Fibroblast of skin of left biceps (primary cell): ENCODE measurements around the gene MAFG.
"Not testable (repeated sequence)": the region's sequence is repeated elsewhere in the genome, so short reads cannot be mapped to it uniquely, and the experiment has no call there.

Experiments used
- DNase-seq, 2 experiments: peaks; one replicate each; pipeline ENCODE4 v3.0.0-alpha.2; 2013; ENCODE audit warnings: low read depth in 2 of 2

The MAFG gene

DNA sequence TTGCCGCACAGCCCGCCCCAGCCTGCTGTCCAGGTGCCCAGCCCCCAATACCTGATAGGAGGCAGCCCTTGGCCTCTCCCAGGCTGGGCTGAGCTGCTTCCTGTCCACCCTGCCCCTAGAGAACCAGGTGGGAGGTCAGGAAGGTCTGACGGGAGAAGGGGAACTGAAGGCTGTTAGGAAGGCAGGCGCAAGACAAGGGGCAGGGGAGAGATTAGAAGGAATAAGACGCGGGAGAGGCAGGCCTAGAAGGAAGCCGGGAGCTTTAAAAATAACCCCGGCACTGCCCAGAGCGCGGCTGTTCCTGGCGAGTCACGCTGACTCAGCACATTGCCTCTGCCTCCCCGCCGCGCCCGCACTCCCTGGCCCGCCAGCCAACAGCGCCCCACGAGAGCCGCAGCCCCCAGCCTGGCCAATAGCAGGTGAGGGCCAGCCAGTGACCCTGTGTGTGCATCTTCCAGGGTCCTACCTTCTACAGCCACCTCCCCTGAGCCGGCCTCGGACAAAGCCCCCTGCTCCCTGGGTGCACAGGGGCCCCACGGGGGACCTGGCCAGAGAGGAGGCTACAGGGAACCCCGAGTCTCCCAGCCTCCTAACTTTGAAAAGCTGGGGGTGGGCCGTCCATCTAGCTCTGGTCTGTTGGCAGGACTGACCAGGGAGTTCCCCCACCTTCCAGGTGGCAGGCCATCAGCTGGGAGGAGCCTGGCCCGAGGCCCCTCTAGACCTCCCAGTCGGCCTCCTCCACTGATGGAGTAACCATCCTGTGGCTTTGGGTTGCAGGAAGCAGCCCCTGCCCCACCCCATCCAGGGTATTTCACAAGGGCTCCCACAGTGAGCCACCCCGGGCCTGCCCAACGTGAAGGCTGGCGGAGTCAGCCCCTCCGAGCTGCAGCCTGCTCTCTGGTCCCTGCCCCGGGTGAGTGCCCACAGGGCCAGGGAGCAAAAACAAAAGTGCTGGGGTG, 4.0 kb downstream of the MAFG start:
- peak; percentile 17 for DNase-seq

DNA sequence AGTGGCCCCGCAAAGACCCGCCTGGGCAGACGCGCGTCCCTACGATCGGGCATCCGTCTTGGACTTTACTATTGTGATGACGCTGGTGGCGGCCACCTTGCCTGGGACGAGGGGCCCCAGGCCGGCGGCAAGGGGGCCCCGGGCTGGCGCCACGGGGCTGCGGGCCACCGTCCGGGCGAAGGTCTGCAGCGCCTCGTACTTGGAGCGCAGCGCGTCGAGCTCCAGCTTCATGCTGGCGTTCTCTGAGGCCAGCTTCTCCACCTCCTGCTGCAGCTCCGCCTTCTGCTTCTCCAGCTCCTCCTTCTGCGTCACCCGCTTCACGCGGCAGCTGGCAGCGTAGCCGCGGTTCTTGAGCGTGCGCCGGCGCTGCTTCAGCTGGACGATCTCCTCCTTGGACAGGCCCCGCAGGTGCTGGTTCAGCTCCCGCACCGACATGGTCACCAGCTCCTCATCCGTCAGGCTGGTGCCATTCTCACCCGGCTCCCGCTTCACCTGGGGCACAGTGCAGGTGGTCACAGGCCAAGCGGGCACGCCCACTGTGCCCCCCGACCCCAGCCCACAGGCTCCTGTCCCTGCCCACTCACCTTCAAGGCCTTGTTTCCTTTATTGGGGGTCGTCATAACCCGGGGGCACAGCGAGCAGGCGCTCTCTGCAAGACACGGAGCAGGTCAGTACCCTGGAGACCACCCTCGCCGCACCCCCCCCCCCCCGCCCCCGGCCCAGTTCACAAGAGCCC, 4.8 kb downstream of the MAFG start:
- DNase-seq = no peak

DNA sequence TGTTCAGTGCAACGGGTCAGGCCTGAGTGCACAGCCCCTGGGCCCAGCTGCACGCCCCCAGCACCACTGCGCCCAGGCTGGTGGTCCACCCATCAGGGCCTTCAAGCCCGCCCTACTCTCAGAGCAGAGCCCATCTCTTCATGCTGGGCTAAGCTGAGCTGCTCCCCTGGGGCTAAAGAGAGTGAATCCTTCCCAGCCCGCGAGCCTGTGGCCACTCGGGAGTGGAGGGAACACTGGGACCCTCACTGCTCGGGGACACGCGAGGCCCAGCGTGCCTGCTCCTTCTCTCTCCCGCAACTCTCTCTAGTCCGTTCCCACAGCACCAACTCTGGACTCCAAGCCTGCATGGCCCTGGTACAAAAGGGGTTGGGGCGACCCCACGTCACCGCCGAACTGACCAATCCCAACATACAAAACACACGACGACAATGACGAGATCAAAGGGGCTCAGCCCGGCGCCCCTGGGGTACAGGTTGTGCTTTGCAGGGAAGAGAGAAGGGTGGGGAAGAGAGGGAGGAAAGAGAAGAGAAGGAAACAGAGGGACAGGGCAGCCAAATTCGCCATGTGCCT, 5.5 kb downstream of the MAFG start:
- no peak for DNase-seq

DNA sequence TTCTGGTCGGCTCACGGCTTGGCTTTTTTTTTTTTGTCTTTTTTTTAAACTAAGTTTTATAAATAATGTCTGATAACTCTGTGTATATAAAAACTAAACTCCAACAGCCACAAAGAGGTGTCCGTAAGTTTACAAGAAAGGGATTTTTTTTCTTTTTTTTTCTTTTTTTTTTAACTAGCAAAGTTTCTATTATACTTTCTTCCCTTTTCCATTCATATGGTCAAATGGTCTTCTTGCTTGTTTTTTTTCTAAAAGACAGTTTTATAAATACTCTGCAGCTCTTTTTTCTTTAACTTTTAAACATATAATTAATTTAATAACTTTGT, 6.0 kb downstream of the MAFG start:
- DNase-seq = no peak

DNA sequence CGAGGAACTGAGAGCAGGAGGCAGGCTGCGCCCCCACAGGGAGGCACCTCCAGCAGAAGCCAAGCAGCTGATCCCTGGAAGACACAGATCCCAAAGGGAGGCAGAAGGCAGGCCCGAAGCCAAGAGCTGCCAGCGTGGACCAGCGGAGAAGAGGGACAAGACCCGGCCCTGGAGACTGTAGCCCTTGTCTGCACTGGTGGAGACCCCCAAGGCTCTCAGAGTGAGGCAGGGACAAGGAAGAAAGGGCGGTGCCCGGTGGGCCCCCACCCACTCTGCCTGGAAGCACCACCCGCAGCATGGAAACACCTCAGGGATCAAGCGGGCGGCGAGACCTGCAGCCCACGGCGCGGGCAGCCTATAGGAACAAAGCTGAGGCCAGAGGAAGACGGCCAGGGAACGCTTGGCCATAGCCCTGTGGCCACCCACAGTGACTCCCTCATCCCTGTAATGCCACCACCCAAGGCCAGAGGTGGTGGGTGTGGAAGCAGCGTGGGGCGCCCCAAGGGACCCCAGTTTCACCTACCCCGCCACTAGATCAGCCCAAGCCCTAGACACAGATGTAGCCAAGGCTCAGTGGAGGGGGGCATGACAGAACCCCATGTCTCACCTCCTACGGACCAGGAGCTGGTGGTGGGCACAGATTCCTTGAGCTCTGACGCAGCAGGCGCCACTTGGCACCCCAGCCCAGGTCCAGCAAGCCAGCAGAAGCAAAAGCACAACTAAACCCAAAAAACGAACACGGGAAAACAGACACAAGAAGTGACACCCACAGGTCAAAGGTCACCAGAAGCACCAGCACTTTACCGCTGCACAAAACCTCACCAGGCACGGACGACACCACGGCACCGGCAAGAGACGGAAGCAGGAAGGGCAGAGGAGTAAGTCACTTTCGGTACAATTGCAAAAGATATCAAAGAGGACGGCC, 6.7 kb downstream of the MAFG start:
- no peak for DNase-seq

DNA sequence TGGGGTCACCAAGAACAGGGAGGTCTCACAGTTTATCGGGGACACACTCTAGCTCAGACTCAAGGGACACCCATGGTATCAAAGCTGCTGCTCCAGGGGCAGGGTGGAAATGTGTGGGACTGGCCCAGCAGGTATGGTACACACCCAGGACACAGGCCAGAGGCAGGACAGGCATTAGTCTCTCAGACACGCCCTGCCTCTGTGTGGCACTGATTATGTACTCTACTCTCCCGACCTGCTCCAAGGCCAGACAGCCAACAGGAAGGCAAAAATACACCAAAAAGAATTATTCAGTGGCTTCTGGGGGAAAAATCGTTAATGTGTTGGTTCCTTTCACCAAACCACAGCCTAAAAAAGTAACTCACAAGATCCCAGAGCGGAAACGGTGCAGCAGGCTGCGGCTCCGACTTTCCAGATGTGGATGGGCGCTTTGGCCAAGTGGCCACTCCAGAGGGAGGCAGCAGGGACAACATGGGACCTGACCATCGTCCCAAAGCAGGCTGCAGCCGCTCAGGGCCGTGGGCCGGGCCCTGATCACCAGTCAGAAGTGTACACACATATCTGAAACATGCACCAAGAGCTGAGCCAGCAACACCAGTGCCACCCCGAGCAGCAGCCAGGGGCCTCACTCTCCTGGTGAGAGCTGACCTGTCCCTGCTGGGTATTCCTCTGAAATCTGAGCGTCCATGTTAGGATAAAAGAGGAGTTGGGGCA, 8.5 kb downstream of the MAFG start:
- DNase-seq = no peak

DNA sequence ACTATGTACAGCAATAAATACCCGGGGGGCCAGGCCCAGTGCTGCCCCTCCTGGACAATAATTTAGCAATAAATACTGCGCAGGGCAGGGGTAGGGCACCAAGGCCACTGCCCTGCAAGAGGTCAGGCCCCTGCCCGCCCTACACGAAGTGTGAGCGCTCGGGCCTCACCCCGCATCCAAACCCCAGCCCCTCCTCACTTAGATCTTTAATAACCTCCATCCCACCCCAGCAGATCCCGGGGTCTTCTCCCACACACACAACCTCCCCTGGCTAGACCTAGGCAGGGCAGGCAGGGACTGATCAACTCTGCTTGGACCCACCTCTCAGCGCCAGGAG, 9.2 kb downstream of the MAFG start:
- not testable (repeated sequence) for DNase-seq

DNA sequence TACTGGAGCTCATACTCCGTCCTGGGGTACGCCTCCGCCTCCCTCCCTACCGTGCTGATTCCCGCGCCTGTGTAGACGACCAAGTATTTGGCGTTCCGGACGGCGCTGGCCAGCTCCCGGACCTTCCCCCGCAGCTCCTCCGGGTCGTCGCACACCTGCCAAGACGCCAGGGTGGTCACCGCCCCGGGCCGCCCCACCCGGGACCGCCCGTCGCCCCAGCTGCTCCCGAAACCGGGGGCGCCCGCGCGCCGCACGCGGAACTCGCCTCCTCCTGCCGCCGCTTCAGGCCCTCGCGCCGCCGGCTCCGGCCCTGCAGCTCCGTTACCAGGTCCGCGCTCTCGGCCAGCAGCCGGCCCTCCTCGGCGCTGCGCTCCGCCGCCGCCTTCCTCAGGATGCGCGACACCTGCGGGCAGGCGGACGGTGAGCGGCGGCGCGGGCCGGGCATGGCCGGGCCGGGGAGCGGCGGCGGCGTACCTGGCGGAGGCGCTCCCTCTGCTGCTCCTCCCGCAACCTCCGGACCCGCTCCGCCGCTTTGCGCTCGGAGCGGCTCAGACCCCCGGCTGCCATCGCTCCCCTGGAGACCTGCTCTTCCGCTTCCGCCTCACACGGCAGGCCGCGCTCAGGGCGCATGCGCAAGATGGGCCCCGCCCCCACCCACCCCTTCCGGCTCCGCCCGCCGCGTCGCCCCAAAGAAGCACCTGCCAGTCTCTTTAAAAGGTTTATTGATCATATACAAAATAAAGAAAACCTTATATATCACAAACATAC, 9.8 kb downstream of the MAFG start, which contains the start of gene SIRT7:
SIRT7 (minus strand) TSS at position 612 of the 768 bp plus-strand sequence; CDS start at position 567, 45 bp downstream.
- peak in 1 of 2 experiments; percentile 15 for DNase-seq

DNA sequence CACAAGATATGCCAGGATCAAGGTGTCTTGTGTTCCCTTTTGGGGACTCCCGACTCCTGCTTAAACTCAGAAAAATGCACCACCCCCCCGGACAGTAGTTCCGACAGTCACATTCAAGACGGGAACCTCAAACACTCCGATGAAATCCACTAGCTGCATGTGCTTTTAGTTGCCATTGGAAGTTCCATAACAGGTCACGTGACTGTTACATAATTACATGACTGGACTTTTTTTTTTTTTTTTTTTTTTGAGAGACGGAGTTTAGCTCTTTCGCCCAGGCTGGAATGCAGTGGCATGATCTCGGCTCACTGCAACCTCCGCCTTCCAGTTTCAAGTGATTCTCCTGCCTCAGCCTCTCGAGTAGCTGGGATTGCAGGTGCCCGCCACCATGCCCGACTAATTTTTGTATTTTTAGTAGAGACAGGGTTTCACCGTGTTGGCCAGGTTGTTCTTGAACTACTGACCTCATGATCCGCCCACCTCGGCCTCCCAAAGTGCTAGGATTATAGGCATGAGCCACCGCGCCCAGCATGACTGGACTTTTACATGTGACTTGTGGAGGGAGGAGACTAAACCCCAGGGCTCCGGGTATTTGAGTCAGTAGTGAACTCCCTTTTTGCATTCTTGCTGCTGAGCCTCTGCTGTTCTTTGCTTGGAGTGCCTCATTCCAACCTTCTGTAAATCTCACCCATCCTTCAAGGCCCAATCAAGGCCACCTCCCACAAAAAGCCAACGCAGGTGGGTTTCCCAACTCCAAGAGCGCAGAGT, 11.1 kb downstream of the MAFG start:
- no peak for DNase-seq

DNA sequence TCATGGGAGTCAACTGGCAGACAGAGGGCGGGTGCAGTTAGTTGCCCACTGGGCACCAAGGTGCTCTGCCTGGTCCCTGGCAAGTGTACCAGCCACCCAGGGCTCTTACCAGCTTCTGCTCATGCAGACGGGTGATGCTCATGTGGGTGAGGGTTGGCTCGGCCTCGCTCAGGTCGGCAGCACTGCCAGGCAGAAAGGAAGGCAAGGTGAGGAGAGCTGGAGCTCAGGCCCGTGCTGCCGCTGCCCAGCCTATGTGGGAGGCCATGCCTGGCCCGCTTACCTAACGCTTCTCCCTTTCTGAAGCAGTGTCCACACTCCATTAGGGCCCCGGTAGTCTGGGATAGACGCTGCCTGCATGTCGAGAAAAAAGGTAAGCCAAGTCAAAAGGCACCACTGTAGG, 12.2 kb downstream of the MAFG start:
- DNase-seq = no peak

DNA sequence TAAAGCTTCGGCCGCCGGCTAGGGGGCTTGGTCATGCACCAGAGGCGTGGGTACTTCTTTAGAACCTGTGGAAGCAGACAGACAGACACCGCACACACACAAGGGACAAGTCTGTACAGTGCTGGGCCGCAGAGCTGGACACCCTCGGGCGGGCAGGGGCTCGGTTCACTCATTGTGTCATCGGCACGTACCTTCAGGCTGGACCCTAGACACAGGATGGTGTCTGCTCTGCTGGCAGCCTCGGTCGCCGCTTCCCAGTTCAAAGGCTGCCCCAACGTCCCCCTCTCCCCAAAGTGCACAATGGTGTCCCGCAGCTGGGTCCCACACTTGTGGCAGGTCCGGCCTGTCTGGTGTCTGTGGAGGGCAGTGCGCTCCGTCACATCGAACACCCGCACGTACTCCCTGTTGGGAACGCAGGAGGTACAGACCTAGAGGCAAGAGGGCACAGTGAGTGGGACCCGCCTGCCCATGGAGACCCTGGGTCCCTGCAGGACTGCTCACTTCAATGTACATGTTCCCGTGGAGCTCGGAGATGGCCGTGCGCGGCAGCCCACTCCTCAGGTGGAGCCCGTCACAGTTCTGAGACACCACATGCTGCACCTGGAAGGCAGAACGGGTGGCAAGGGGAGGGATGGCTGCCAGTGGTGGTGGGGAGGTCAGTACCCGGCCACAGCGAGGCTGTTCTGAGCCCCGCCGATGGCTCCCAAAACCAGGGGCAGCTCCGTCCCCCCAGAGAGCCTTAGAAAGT, 13.3 kb downstream of the MAFG start:
- DNase-seq = no peak

DNA sequence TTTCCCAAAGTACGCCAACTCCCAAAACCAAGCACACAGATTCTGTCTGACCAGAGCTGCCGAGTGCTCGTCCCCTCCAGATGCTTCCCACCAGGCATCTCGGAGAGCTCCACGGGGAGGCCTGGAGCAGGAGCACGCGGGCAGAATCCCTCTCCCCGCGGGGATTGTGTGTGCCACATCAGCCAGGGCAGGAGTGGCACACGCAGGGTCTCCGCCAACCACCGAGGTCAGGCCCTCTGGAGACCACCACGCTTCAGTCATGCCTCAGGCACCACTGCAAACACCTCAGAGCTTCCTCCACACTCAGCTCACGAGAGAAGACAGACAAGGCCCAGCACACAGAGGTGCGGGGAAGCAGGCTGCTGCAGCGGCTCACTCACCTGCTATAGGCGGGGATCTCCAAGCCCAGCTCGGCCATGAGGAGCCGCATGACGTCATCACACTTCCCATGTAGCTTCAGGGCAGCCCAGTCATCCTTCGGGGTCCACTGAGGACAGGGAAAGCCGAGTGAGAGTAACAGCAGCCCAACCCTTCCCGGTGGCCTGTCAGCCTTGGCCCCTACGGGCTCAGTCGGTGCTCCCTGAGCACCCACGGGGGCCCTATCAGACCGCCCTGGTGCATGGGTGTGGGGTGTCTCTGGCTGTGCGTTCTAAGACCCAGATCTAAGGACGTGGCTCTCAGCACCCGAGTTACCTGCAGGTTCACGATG, 14.0 kb downstream of the MAFG start:
- DNase-seq = no peak

DNA sequence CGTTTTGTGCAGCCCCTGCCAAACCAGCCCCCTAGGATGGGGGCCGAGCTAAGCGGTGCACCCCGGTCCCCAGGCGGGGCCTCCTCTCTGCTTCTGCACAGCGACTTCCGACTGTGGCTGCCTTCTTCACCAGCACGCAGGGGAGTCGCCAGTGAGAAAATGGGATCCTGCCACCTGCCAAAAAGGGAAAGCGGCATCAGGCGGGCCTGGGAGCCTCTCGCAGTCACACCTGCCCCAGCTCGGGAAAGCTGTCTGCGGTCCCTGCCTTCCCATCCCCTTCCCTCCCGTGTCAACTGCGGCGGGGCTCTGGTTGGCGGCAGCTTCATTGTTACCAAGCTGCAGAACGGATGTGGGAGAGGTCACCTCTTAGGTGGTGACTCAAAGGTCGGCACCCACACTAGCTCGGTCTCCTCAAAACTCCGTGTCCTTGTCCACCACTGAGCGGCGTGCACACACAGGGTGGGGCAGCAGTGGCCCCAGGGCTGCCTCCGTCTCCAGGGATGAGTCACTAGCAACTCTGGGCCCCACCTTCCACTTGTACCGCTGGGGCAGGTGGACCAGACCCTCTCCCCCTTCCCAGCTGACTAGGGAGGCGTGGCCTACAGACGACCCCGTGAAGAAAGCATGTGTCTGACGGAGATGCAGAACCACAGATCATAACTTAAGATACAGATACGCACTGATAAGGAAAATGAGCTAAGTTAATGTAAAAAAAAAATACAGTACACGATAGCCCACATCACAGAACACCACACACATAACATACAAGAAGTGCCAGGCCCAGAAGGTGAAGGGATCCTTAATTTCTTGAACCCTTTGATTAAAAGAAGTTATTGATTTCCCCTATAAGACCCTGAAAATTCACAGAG, 14.9 kb downstream of the MAFG start:
- no peak for DNase-seq

DNA sequence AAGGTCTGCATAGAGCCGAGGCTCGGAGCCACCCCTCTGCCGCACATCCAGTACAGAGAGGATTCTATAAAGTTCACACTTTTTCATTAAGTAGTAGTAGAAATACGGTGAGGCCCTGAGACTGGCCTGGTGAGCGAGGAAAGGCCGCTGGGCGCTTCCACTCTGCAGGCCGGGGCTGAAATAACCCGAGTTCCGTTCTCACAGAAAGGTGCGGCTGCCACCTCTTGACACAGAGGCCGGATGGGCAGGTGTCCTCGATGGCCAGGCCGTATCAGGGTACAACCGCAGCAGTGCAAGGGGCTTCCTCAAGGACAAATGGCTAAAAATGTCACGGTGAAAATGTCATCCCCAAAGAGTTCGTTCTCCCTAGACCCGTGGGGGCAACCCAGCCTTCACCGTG, 15.6 kb downstream of the MAFG start:
- no peak for DNase-seq

DNA sequence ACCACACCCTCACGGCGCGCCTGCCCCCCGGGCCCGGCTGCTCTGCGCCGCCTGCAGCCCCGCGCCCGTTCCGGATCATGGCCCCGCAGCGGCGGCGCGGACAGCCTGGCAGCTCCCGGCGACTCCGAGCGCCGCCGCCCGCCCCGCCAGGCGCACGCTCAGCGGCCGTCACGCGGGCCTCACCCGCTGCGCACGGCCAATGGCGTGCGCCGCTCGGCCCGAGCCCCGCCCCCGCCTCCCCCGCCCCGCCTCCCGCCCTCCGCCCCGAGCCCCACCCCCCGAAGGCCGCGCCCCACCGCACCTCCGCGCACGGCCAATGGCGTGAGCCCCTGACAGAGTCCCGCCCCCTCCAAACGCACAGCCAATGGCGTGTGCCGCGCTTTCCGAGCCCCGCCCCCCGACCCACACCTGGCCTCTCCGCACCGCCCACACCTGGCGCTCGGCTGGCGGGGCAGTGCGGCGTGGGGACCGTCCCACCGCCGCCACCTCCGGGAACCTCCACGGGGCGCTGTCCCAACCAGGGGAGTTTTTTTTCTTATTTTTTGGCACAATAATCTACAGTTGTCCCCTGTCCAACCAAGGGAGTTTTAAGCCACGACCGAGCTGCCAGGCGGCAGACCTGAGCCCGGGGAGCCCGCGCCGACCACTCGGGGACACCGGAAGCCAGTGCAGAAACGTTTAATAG, 16.1 kb downstream of the MAFG start, which contains the start of gene PCYT2:
PCYT2 (minus strand) TSS at position 123 of the 685 bp plus-strand sequence; CDS start at position 79, 44 bp downstream.
- DNase-seq = peak; percentile 47 to 55

DNA sequence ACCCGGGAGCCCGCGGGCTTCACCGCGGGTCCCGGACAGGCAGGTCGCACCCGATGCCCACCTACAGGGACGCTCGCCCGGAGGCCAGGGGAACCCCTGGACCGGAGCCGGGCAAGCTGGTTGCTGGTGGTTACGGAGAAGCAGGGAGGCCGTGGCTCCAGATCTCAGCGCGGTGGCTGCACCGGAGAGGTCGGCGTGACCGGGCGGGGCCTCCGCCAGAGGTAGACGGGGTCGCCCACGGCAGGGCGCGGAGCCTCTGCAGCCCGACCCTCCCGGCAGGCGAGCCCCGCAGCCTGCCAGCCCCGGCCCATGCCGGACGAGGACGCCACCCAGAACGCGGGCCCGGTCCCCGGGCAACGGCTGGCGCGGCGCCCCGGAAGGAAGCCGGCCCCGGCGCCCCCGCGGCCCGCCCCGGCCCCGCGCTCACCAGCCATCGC, 16.7 kb downstream of the MAFG start:
- no peak for DNase-seq
